NCI-H2227 (cell line): ENCODE measurements around the gene ZNF554.
"Not testable (repeated sequence)": the region's sequence is repeated elsewhere in the genome, so short reads cannot be mapped to it uniquely, and the experiment has no call there.

Source experiments
- DNase-seq: peaks from one replicate; lab custom pipeline; 2025; ENCODE audit not compliant: unreplicated experiment; lab: John Stamatoyannopoulos, UW

Gene ZNF554

DNA sequence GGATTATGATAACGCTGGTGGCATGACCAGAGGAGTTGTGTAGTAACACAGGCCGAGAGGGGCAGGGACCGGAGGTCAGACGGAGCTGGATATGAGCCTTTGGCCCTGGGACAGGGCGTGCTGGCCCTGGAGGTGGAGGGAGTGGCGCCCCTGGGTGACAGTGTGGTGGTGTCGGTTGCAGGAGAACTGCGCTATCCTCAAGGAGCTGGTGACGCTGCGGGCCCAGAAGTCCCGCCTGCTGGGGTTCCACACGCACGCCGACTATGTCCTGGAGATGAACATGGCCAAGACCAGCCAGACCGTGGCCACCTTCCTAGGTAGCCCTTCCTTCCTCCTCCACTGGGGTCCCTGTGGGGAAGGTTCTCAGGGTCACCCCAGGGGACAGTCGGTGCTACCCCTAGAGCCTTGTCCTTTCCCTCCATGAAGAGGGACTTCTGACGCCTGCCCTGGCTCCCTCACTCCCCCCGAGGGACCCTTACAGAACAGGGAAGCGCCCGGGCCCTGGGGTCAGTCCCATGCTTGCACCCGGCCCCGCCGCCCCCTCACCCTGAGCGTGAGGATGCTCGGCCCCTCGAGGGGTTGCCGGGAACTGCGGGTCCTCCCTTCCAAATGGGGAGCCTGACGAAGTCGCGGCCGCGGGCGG lies 12.8 kb upstream of the ZNF554 start:
- no peak for DNase-seq

DNA sequence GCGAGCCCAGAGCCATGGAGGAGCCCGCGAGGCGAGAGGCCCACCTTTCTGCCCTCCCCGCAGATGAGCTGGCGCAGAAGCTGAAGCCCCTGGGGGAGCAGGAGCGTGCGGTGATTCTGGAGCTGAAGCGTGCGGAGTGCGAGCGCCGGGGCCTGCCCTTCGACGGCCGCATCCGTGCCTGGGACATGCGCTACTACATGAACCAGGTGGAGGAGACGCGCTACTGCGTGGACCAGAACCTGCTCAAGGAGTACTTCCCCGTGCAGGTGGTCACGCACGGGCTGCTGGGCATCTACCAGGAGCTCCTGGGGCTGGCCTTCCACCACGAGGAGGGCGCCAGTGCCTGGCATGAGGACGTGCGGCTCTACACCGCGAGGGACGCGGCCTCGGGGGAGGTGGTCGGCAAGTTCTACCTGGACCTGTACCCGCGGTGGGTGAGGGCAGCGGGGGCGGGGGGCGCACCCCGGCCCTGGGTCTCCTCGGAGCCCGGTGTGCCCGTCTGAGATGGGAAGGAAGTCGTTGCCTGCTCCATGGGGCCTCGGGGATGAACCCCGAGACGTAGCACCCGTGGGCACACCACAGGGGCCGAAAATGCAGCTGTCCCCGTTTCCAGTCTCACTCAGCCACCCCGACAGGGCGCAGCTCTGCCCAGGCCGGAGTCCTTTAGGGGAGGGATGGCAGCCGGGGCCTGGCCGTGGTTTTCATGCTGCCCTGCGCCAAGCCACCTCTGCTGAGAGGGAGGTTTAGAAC lies 12.1 kb upstream of the ZNF554 start:
- no peak for DNase-seq

DNA sequence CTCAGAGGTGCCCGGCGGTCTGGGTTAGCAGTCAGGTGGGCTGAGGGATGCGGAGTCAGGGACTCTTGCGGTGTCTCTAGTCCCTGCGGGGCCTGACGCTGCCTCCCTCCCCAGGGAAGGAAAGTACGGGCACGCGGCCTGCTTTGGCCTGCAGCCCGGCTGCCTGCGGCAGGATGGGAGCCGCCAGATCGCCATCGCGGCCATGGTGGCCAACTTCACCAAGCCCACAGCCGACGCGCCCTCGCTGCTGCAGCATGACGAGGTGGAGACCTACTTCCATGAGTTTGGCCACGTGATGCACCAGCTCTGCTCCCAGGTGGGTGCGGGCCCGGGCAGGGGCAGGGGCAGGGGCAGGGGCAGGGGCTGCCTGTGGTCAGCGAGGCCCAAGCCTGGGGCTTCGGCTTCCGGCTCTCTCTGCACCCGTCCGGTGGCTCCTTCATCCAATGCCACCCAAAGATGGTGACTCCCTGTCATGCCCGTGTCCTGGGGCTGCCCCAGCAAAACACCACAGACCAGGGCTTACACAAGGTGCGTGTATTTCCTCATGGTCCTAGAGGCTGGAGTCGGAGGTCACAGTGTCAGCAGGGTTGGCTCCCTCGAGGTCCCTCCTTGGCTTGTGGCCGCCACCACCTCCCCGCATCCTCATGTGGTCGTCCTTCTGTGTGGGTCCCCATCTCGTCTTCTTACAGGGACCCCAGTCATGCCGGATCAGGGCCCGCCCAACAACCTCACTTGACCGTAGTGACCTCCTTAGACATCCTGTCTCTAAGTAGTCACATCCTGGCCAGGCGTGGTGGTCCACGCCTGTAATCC lies 11.3 kb upstream of the ZNF554 start:
- no peak for DNase-seq

DNA sequence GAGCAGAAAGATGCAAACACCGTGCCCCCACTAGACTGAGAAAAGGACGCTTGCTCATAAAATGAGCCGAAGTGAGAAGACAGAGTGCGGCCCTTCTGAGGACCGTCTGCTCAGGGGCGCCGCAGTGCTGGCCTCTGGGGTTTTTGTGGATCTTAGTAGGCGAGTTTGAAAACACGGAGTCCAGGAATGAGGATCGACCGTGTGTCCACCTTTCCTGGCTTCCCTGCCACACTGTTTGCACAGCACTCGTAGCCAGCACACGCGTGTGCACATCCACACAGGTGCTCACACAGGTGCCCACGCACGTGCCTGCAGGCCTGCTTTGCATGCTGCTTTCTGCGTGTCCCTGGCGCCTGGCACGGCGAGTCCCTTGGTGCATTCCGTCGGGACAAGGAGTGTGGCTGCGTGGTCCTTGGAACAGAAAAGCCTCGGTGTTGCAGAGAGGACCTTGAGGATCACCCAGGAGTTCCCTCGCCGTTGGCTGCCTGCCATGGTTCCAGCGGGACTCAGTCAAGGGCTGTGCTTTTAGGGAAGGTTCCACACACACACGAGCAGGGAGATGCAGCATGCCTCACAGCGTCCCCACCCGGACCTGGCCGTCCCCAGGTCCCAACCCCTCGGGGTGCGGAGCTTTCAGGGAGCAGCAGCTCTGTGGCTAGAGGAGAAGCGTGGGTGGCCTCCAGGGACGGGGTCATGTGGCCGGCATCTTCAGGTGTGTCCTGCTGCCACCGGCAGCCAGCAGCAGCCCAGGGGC lies 10.1 kb upstream of the ZNF554 start:
- no peak for DNase-seq

DNA sequence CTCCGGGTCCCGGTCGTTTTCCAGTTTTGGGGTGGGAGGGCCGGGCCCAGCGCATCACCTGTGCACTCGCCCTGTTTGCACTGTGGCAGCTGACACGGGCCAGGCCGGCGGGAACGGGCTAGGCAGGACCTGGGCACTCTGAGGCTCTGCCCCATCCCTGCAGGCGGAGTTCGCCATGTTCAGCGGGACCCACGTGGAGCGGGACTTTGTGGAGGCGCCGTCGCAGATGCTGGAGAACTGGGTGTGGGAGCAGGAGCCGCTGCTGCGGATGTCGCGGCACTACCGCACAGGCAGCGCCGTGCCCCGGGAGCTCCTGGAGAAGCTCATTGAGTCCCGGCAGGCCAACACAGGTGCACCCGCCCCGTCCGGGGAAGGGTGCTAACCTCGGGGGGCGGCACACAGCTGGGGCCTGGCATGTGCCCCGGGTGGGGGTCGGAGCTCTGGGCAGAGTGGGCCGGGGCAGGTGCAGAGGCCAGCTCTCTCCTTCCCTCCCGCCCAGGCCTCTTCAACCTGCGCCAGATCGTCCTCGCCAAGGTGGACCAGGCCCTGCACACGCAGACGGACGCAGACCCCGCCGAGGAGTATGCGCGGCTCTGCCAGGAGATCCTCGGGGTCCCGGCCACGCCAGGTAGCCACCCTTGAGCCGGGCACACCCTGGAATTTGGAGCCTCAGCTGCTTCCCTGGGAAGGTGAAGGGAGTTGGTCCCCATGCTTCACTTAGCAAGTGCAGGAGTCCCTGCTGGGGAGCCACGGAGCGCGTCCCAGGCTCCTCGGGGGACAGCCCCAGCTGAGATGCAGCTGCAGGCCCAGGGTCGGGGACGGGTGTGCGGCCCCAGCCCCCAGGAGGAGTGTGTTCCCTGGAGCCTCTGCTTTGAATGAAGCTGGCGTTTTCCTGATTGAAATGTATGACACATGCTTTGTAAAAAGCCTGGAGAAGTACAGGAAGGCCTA lies 9.3 kb upstream of the ZNF554 start:
- DNase-seq, result no peak

DNA sequence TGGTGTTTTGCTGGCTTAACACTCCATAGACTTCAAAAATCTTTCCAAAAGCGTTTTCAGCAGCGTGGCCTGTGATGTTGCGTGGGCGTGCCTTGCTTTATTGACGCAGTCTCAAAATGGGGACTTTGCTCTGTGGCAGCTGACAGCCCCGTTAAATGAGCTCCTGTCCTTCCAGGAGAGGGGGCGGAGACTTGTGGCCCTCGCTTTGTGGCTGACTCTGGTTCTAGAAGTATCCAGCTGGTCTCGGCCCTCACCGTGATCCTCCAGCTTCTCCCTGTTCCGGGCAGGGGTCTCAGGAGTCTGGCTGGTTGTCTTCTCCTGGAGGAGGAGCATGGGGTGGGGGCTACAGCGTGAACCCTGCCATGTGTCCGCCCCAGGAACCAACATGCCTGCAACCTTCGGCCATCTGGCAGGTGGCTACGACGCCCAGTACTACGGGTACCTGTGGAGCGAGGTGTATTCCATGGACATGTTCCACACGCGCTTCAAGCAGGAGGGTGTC lies 8.4 kb upstream of the ZNF554 start:
- DNase-seq, result no peak

DNA sequence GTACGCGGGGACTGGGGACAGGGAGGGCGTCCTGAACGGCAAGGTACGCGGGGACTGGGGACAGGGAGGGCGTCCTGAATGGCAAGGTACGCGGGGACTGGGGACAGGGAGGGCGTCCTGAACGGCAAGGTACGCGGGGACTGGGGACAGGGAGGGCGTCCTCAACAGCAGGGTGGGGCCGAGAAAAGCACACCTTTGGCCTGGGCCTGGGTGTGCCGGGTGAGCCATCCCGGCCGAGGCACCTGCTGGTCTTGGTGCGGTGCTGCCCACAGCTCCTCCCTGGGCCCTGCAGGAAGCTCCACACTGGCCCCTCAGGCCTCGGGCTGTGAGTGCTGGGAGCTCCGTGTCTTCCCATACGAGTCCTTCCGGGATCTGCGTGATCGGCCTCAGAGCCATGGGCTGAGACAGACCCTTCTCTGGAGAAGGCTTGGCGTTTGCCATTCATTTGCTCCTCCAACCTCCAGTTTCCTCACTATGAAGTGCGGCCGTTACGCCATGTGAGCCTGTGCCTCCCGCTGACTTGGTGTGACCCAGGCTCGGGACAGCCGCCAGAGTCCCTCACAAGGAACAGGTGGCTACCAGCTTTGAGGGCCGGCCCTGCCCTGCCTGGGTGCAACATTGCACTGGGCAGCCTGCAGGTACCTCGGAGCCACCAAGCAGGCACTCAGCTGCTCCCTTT lies 7.8 kb upstream of the ZNF554 start:
- no peak for DNase-seq

DNA sequence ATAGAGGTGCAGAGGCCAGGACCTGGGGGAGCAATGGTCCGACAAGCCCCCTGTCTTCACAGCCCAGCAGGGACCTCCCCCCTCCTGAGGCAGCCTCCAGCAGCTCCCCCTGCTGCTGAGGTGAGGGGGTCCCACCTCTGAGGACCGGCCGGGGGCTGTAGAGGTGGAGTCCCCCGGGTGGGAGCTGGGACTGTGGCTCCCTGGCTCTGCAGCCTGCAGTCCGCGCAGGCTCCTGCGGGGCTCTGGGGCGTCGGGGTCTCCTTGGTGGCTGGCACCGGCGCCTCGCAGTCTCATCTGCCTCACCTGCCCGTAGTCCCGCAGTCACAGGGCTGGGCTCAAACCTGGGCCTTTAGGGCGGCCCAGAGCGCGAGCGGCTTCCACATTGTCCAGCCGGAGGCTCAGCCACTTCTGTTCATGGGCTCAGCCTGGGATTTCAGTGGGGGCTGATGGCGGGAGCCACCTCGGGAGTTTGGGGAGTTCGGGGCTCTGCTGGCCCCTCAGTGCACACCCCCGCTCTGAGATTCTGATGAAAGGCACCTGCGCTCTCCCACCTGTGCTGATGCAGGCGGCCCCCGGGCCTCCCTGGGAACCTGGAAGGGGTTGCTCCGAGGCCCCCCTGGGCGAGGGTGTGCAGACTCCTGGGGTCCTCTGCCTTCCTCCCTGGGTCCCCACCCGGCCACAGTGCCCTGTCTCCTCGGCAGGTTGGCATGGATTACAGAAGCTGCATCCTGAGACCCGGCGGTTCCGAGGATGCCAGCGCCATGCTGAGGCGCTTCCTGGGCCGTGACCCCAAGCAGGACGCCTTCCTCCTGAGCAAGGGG lies 7.0 kb upstream of the ZNF554 start:
- no peak for DNase-seq

DNA sequence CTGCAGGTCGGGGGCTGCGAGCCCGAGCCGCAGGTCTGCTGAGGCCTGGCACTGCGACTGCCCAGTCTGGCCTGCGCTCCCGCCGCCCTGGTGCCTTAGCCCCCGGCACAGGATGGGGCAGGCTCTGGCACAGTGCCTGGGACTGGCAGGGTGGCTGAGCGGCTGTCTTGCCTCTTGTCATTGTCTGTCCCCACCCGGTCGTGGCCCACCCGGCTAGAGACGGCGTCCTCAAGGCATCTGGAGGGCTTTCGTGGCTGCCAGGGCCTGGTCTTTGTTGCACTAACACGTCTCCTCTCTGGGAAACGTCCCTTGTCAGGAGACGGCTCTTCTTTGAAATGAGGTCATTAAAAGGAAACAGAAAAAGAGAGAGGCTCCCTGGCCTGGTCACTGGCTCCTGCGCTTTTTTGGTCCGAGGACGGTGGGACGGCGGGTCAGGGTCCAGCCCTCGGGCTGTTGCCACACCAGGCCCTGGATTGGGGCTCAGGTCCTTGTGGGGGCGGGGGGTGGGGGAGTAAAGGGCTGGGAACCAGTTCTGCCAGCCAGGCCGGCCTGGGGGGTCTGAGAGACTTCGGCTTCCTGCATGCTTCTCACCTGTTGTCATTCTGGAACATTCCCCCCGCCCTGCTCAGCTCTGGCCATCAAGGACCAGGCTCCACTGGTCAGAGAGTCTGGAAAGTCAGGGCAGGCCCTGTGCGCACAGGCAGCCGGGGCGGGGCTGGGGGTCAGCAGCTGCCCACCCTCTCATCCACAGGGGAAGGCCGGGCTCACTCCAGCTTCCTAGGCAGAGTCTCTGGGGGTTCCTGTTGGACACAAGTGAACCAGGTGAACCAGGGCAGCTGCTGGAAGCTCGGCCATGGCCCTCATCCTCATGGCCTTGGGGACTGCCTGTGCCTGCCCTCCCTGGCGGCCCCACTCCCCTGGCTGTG lies 6.2 kb upstream of the ZNF554 start:
- no peak for DNase-seq

DNA sequence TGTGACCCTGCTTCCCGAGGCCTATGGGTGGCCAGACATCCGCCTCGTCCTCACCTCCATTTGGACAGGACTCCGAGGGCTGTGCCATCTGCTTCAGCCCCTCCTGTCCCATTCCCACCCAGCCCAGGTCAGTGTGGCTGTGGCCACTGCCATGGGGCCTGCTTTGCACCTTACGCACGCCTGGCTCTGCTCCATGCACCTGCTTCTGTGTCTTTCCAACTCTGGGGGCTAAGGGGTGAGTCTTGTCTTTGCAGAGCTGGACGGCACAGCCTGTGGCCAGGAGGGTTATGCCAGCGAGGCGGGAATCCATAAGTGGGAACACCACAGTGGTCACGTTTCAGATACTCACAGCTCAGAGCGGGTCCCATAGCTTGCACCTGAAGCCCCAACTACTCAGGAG lies 5.2 kb upstream of the ZNF554 start:
- no peak for DNase-seq

DNA sequence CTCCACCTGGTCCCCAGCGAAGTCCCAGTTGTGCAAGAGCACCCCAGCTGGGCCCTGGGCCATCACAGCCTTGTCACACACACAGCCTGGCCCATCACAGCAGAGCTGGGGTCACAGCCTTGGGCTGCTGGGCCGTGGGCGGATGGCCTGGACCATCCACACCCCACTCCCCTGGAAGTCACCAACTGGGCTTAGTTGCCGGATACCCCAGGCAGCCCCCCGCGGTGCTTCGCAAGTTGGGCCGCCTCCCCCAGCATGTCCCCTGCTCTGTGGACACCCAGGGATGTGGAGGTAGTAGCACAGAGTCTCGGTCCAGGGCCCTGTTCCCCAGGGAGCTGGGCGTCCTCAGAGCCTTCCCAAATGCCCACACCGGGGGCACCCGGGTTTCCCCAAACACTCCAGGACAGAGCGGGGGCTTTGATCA lies 4.5 kb upstream of the ZNF554 start:
- DNase-seq, result no peak

DNA sequence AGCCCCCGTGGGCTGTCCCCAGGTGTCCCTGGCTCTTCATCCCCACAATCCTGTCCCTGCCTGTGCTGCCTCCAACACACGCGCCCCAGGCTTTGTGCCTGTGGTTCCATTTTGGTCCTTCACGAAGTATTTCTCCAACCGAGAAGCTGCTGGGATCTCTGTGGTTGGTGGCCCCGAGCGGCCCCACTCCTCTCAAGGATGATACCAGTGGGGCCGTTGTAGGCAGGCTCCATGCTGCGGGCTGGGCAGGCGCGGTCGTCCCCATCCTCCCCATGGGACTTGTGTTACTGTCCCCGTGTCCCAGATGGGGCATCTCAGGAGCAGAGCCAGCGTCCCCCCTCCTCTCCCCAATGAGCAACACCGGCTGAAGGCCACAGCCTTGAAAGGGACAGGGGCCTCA lies 3.7 kb upstream of the ZNF554 start:
- DNase-seq, result no peak

DNA sequence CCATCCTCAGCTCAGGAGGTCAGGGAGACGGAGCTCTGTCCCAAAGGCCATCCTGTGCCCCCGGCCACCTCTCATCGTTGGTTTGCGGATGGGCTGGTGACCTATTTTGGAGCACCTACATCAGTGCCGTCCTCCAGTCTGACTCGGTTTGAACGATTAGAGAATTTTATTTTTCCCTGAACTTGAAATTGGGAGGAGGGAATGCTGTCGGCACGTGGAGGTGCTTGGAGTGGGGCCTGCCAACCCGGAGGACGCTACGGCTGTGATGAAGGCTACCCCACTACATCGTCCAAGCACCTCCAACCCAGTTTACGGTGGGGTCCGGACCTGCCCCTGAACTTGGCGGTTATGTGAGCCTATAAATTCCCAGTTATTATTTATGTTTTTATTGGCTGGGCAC lies 3.0 kb upstream of the ZNF554 start:
- DNase-seq, result no peak

DNA sequence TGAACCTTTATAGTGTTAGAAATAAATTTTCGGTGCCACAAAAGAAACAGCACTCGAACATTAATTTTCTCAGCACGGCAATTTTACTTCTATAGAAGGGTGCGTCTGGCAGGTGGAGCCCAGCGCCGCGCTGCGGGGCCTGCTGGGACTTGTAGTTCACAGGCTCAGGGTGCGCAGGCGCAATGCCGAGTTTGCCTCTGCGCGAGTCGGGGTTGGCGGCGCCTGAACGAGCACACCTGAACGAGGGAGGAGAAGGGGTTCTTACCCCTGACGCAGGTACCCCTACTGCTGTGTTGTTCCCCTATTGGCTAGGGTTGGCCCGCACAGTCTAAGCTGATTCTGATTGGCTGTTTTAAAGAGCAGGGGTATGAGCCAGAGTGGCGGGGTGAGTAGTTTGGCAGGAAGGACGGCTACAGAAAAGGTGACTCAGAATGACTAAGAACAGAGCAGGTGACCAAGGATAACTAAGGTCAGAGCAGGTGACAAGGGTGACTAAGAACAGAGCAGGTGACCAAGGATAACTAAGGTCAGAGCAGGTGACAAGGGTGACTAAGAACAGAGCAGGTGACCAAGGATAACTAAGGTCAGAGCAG lies 2.3 kb upstream of the ZNF554 start:
- DNase-seq, result not testable (repeated sequence)

DNA sequence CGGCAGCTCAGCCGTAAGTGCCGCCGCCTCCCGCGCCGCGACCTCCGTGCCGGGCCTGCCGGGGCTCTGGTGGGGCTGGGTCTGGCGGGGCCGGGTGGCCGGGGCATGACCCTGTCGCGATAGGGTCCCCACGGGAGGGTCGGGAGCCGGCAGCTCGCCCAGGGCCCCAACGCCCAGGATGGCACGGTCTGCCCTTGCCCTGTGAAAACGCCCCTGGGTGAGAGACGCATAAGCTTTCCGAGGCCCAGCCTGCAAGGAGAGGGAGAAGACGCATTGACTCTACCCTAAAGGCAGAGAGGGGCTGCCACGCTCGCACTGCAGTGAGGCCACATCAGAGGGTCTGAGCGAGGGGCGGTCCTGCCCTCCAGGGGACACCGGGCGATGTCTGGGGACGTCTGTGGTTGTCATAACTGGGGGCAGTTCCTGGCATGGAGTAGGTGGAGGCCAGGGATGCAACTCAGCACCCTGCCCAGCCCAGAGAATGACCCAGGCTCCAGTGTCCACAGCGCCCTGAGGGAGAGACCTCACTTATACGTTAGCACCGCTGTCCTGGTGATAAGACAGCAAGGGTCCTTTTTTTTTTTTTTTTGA lies 539 bp downstream of the ZNF554 start:
- DNase-seq, result peak; percentile 33

DNA sequence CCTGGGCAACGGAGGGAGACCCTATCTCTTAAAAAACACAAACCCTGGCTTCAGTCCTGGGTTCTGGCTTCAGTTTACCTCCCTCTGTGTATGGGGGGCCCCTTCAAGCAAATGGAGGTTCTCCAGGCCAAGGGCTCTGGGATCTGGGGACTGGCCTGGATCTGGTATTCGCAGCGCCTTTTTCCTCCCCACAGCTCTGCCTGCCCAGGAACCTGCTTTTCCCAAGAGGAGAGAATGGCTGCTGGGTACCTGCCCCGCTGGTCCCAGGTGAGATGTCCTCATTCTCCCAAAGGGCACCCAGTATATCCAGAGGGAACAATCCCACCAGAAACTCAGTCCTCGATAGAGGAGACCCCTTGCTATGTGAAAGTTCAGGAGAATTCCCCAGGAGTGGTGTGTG lies 3.2 kb downstream of the ZNF554 start:
- no peak for DNase-seq

DNA sequence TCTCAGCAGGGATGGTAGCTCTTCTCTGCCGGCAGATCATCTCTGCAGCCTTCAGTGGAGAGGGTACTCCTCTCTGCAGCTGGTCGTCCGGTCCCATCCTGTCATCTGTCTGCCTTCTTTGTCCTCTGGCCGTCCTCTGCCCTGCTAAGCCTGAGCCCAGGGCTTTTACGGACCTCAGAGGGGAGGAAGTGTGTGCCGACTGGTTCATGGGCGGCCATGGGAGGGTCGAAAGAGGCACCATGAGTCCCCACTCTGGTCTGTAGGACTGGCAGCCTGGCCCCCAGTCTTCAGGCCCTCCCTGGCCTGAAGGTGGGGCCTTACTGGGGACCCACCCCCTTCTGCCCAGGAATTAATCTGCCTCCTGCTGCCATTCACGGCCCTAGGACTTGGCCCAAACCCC lies 4.0 kb downstream of the ZNF554 start:
- DNase-seq, result no peak
